ENCODE data around the gene ALDH2.

Gene ALDH2

GRCh38 chr12:111850526-111850925 lies 83.8 kb downstream of the ALDH2 start:
- TF ChIP-seq CSRNP3 (CRISPR knock-in tag; IDR thresholded peaks at IDR 0.05) (no peak), CSDC2 (CRISPR knock-in tag; IDR thresholded peaks at IDR 0.05) (no peak), SNAI2 (CRISPR knock-in tag; IDR thresholded peaks at IDR 0.05) (no peak), PPARA (CRISPR knock-in tag; IDR thresholded peaks at IDR 0.05; ENCODE audit: borderline replicate concordance) (no peak), ZNF8 (CRISPR knock-in tag; IDR thresholded peaks at IDR 0.05) (no peak), ESRRG (CRISPR knock-in tag; IDR thresholded peaks at IDR 0.05) (no peak), GLIS3 (CRISPR knock-in tag; IDR thresholded peaks at IDR 0.05) (no peak), PATZ1 (CRISPR knock-in tag; IDR thresholded peaks at IDR 0.05; ENCODE audit: borderline replicate concordance) (no peak), ZNF565 (CRISPR knock-in tag; conservative IDR thresholded peaks at IDR 0.05; ENCODE audit: low read depth) (no peak), ZFP3 (CRISPR knock-in tag; IDR thresholded peaks at IDR 0.05) (no peak), POU6F1 (CRISPR knock-in tag; IDR thresholded peaks at IDR 0.05; ENCODE audit: borderline replicate concordance, low read depth) (no peak), OSR1 (CRISPR knock-in tag; IDR thresholded peaks at IDR 0.05) (no peak), ZC3H10 (CRISPR knock-in tag; IDR thresholded peaks at IDR 0.05) (no peak), TCF4 (CRISPR knock-in tag; IDR thresholded peaks at IDR 0.05; ENCODE audit: borderline replicate concordance) (no peak), ZNF70 (CRISPR knock-in tag; IDR thresholded peaks at IDR 0.05) (no peak)
- ATAC-seq: no peak

GRCh38 chr12:111858186-111858585 lies 91.5 kb downstream of the ALDH2 start:
- no peak for ATAC-seq
- peak; percentile 56 for TF ChIP-seq ZNF8 (CRISPR knock-in tag; IDR thresholded peaks at IDR 0.05)
- no peak for TF ChIP-seq CSDC2 (CRISPR knock-in tag; IDR thresholded peaks at IDR 0.05)

- ATAC-seq: no peak
- TF ChIP-seq RARB (CRISPR knock-in tag; IDR thresholded peaks at IDR 0.05) (no peak), BACH2 (CRISPR knock-in tag; IDR thresholded peaks at IDR 0.05; ENCODE audit: borderline replicate concordance) (no peak), TOX (CRISPR knock-in tag; IDR thresholded peaks at IDR 0.05; ENCODE audit: borderline replicate concordance) (no peak), ESRRG (CRISPR knock-in tag; IDR thresholded peaks at IDR 0.05) (no peak), ZC3H10 (CRISPR knock-in tag; IDR thresholded peaks at IDR 0.05) (no peak), ZFP3 (CRISPR knock-in tag; IDR thresholded peaks at IDR 0.05) (no peak), CSRNP3 (CRISPR knock-in tag; IDR thresholded peaks at IDR 0.05) (no peak)
Measured at GRCh38 chr12:111858778-111859177, 92.0 kb downstream of the ALDH2 start.

- no peak for ATAC-seq
- TF ChIP-seq POU6F1 (CRISPR knock-in tag; IDR thresholded peaks at IDR 0.05; ENCODE audit: borderline replicate concordance, low read depth) (no peak), ZNF565 (CRISPR knock-in tag; conservative IDR thresholded peaks at IDR 0.05; ENCODE audit: low read depth) (no peak), BACH2 (CRISPR knock-in tag; IDR thresholded peaks at IDR 0.05; ENCODE audit: borderline replicate concordance) (no peak), ZC3H10 (CRISPR knock-in tag; IDR thresholded peaks at IDR 0.05) (no peak), OSR1 (CRISPR knock-in tag; IDR thresholded peaks at IDR 0.05) (no peak), ESRRG (CRISPR knock-in tag; IDR thresholded peaks at IDR 0.05) (no peak)
Measured at GRCh38 chr12:111864913-111865312, 98.2 kb downstream of the ALDH2 start.
